Measurements from ENCODE around the gene ABCA5. TPM values are rescaled to one million over a fixed set of nuclear protein-coding genes. Genes with fewer than 3 reads are reported as not detected.

The ABCA5 gene
- total RNA-seq, 1 donor from 2014 or later, result 14.6 TPM

- Mint-ChIP-seq H3K27me3 (no peaks in the 10 kb centered on the region), H3K36me3 (no peaks in the 10 kb centered on the region), H3K27ac (no peak overlapping the region), H3K9me3 (no peaks in the 10 kb centered on the region), H3K4me3 (no peak overlapping the region), H3K4me1 (ENCODE audit: unreplicated experiment) (peaks cover 7% of the 10 kb centered on the region)
- no peak for TF ChIP-seq CTCF (conservative IDR thresholded peaks at IDR 0.05)
- no peak for DNase-seq (ENCODE audit: extremely low spot score, unreplicated experiment)
Observed at GRCh38 chr17:69222707-69223258, 104.2 kb downstream of the ABCA5 start.

- H3K27me3 Mint-ChIP-seq, result no peaks in the 10 kb centered on the region
- DNase-seq (ENCODE audit: extremely low spot score, unreplicated experiment), result no peak
- no peak for TF ChIP-seq CTCF (conservative IDR thresholded peaks at IDR 0.05)
- H3K4me1 Mint-ChIP-seq (ENCODE audit: unreplicated experiment), result peaks cover 7% of the 10 kb centered on the region
- H3K36me3 Mint-ChIP-seq, result no peaks in the 10 kb centered on the region
- H3K27ac Mint-ChIP-seq, result no peak overlapping the region
- H3K9me3 Mint-ChIP-seq, result no peaks in the 10 kb centered on the region
- H3K4me3 Mint-ChIP-seq, result no peak overlapping the region
Observed at GRCh38 chr17:69220098-69220497, 106.8 kb downstream of the ABCA5 start.

GRCh38 chr17:69218986-69219385 is 107.9 kb downstream of the ABCA5 start:
- Mint-ChIP-seq H3K4me1 (ENCODE audit: unreplicated experiment) (peaks cover 6% of the 10 kb centered on the region), H3K9me3 (no peaks in the 10 kb centered on the region), H3K27me3 (no peaks in the 10 kb centered on the region), H3K4me3 (no peak overlapping the region), H3K27ac (no peak overlapping the region), H3K36me3 (no peaks in the 10 kb centered on the region)
- DNase-seq (ENCODE audit: extremely low spot score, unreplicated experiment), result no peak
- TF ChIP-seq CTCF (conservative IDR thresholded peaks at IDR 0.05), result no peak

GRCh38 chr17:69213059-69213813 is 113.7 kb downstream of the ABCA5 start:
- no peak for DNase-seq (ENCODE audit: extremely low spot score, unreplicated experiment)
- Mint-ChIP-seq H3K27ac (no peak overlapping the region), H3K9me3 (peaks cover 4% of the 10 kb centered on the region), H3K4me1 (ENCODE audit: unreplicated experiment) (no peaks in the 10 kb centered on the region), H3K4me3 (no peak overlapping the region), H3K36me3 (no peaks in the 10 kb centered on the region), H3K27me3 (no peaks in the 10 kb centered on the region)
- TF ChIP-seq CTCF (conservative IDR thresholded peaks at IDR 0.05), result no peak

- Mint-ChIP-seq H3K9me3 (peaks cover 4% of the 10 kb centered on the region), H3K27me3 (peaks cover 5% of the 10 kb centered on the region), H3K27ac (no peak overlapping the region), H3K4me1 (ENCODE audit: unreplicated experiment) (no peaks in the 10 kb centered on the region), H3K36me3 (no peaks in the 10 kb centered on the region), H3K4me3 (no peak overlapping the region)
- no peak for DNase-seq (ENCODE audit: extremely low spot score, unreplicated experiment)
- no peak for TF ChIP-seq CTCF (conservative IDR thresholded peaks at IDR 0.05)
Observed at GRCh38 chr17:69208640-69209039, 118.3 kb downstream of the ABCA5 start.

Data from type B pancreatic cell (in vitro differentiated cells).